Kidney epithelial cell (primary cell): ENCODE results near the gene HERPUD1. TPM values are rescaled to one million over a fixed set of nuclear protein-coding genes. Genes with fewer than 3 reads are reported as not detected.

Experiments
- DNase-seq: peaks from one replicate; pipeline ENCODE4 v3.0.0-alpha.2; 2010; ENCODE audit warnings: low read depth
- H3K27me3 ChIP-seq: 2 replicates; pipeline ENCODE4 v1.6.0; 2011; ENCODE audit warnings: low read length; ENCODE audit not compliant: control insufficient read depth, insufficient read depth
- H3K36me3 ChIP-seq: 2 replicates; pipeline ENCODE4 v1.5.1; 2011; ENCODE audit warnings: low read length; ENCODE audit not compliant: control insufficient read depth, insufficient read depth
- H3K4me3 ChIP-seq: 2 replicates; pipeline ENCODE4 v1.5.1; 2011; ENCODE audit warnings: low read depth, mild to moderate bottlenecking, control low read depth, low read length
- CTCF ChIP-seq: IDR thresholded peaks from 2 replicates; pipeline ENCODE4 v1.5.1; 2011; ENCODE audit warnings: mild to moderate bottlenecking, moderate library complexity, low read length, control low read depth, inconsistent platforms; ENCODE audit not compliant: insufficient read depth, poor library complexity, severe bottlenecking
- total RNA-seq: library from RNA; depleted of rRNA; stranded (reverse); fragments of >200 nt; gene quantifications from 2 replicates; pipeline ENCODE4 v1.2.3, GENCODE V29; 2015

HERPUD1 gene
- total RNA-seq, 1 donor from 2014 or later = 321 TPM

DNA sequence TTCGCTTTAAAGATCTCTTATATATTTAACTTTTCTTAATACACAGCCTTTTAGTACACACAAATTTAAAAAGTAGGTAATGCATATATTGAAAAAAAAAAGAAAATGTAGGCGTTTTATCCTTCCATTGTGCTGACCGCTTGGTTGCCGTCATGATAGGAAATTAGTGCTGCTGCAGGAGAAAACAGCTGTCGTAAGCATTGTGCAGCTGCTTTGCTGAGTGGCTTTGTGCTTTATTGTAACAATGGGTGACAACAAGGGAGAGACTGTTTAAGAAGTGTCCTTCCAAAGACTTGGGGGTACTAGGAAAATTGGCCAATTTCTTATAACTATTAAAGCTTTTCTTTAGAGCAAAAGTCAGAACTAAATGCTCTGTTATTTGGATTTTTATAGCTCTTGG lies 5.0 kb downstream of the HERPUD1 start:
- no peak for TF ChIP-seq CTCF
- peaks cover 11% of the 10 kb centered on the region for H3K36me3 ChIP-seq
- no peak for DNase-seq
- H3K27me3 ChIP-seq = no peaks in the 10 kb centered on the region
- H3K4me3 ChIP-seq = no peak overlapping the region

GRCh38 chr16:56938664-56939513 lies 6.9 kb downstream of the HERPUD1 start:
- Histone ChIP-seq H3K27me3 (no peaks in the 10 kb centered on the region), H3K36me3 (peaks cover 12% of the 10 kb centered on the region), H3K4me3 (no peak overlapping the region)
- TF ChIP-seq CTCF = no peak
- no peak for DNase-seq

DNA sequence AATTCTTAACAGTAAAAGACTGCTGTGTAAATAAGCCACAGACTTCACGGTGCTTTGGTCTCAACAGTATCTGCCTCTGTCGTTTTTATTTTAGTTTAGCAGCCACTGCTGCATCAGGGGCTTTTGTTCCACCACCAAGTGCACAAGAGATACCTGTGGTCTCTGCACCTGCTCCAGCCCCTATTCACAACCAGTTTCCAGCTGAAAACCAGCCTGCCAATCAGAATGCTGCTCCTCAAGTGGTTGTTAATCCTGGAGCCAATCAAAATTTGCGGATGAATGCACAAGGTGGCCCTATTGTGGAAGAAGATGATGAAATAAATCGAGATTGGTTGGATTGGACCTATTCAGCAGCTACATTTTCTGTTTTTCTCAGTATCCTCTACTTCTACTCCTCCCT lies 7.9 kb downstream of the HERPUD1 start:
- Histone ChIP-seq H3K27me3 (no peaks in the 10 kb centered on the region), H3K36me3 (peaks cover 12% of the 10 kb centered on the region), H3K4me3 (no peak overlapping the region)
- no peak for TF ChIP-seq CTCF
- no peak for DNase-seq

DNA sequence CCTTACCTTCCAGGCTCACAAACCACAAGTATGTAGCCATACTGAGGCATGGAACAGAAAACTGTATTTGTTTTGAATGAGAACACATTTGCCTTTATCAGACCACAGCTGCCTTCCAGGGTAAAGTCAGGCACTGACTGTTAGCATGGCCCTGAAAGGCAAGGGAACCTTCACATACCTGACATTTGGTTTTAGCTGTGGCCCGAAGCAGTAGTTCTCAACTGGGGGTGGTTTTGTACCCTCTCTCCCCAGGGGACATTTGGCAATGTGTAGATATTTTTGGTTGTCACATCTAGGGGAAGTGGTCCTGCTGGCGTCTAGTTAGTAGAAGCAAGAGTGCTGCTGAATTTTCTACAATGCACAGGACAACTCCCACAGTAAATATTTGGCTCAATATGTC lies 9.2 kb downstream of the HERPUD1 start:
- TF ChIP-seq CTCF = no peak
- DNase-seq = no peak
- H3K4me3 ChIP-seq = no peak overlapping the region
- H3K27me3 ChIP-seq = no peaks in the 10 kb centered on the region
- H3K36me3 ChIP-seq = peaks cover 13% of the 10 kb centered on the region

DNA sequence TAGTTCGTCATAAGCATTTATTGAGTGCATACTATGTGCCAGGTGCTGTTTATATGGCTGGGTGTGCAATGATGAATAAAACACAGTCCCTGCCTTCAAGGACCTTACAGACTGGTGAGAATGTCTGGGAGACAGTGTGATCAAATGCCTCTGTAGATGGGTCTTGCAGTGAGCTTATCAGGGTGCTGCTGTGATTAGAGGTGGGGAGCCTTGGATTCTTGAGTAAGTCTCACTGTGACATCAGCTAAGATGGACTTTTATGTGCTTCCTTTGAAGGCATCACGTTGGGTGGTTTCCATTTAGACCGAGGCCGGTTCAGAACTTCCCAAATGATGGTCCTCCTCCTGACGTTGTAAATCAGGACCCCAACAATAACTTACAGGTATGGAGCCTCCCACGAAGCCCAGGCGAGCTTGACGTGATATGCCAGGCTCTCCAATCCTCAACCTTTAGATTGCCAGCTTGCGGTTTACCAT lies 10.0 kb downstream of the HERPUD1 start:
- no peak for TF ChIP-seq CTCF
- no peak for DNase-seq

More for the DNA sequence above, 10.0 kb downstream of the HERPUD1 start:
- H3K36me3 ChIP-seq = peaks cover 13% of the 10 kb centered on the region
- H3K27me3 ChIP-seq = no peaks in the 10 kb centered on the region
- H3K4me3 ChIP-seq = no peak overlapping the region
